GM19240 (cell line): ENCODE data around the gene GNPAT.
A peak's percentile ranks its signal among the peaks of the same experiment; 100 is the strongest.
"Not testable (repeated sequence)": the region's sequence is repeated elsewhere in the genome, so short reads cannot be mapped to it uniquely, and the experiment has no call there.

Experiments used
- DNase-seq: peaks from one replicate; pipeline ENCODE4 v3.0.0; 2011; ENCODE audit warnings: low spot score; ENCODE audit not compliant: insufficient read length

GNPAT gene

GRCh38 chr1:231240883-231241735 lies at the start of gene GNPAT:
Gene GNPAT (plus strand): TSS chr1:231241212. CDS start chr1:231241379, 167 bp downstream.
- peak; percentile 91 for DNase-seq

- no peak for DNase-seq
These were observed 48.3 kb upstream of the GNPAT start for GRCh38 chr1:231192620-231193163.

- DNase-seq = no peak
These were observed 47.2 kb upstream of the GNPAT start for GRCh38 chr1:231193710-231194340.

GRCh38 chr1:231194476-231194842 lies 46.6 kb upstream of the GNPAT start:
- no peak for DNase-seq

- DNase-seq = no peak
These were observed 46.0 kb upstream of the GNPAT start for GRCh38 chr1:231194843-231195516.

GRCh38 chr1:231196307-231196706 lies 44.7 kb upstream of the GNPAT start:
- no peak for DNase-seq

- no peak for DNase-seq
These were observed 44.3 kb upstream of the GNPAT start for GRCh38 chr1:231196728-231197127.

- DNase-seq = no peak
These were observed 41.1 kb upstream of the GNPAT start for GRCh38 chr1:231199868-231200267.

GRCh38 chr1:231200388-231201031 lies 40.5 kb upstream of the GNPAT start:
- no peak for DNase-seq

- DNase-seq = no peak
These were observed 39.5 kb upstream of the GNPAT start for GRCh38 chr1:231201375-231201978.

GRCh38 chr1:231201979-231202633 lies 38.9 kb upstream of the GNPAT start:
- no peak for DNase-seq

- DNase-seq = no peak
These were observed 37.6 kb upstream of the GNPAT start for GRCh38 chr1:231203259-231204057.

GRCh38 chr1:231206856-231207255 lies 34.2 kb upstream of the GNPAT start:
- DNase-seq = no peak

GRCh38 chr1:231207437-231207836 lies 33.6 kb upstream of the GNPAT start:
- no peak for DNase-seq

- DNase-seq = no peak
These were observed 32.0 kb upstream of the GNPAT start for GRCh38 chr1:231208980-231209379.

- no peak for DNase-seq
These were observed 31.5 kb upstream of the GNPAT start for GRCh38 chr1:231209531-231209930.

GRCh38 chr1:231210126-231210525 lies 30.9 kb upstream of the GNPAT start:
- no peak for DNase-seq

GRCh38 chr1:231211005-231211857 lies 29.8 kb upstream of the GNPAT start:
- peak; percentile 96 for DNase-seq

- not testable (repeated sequence) for DNase-seq
These were observed 28.7 kb upstream of the GNPAT start for GRCh38 chr1:231212301-231212700.
